ENCODE results near the gene BYSL.
"Not testable (repeated sequence)": the region's sequence is repeated elsewhere in the genome, so short reads cannot be mapped to it uniquely, and the experiment has no call there.

Gene BYSL

GRCh38 chr6:41939848-41940758 is 18.8 kb downstream of the BYSL start:
- peak overlapping the region; percentile 99 for H3K27ac ChIP-seq
- H3K4me3 ChIP-seq: peak overlapping the region; percentile 98
- H3K27me3 ChIP-seq: no peaks in the 10 kb centered on the region
- peaks cover 45% of the 10 kb centered on the region for H4K20me1 ChIP-seq
- H3K4me2 ChIP-seq: peak overlapping the region; percentile 98
- H3K9me3 ChIP-seq: no peaks in the 10 kb centered on the region
- peak overlapping the region; percentile 100 for H3K9ac ChIP-seq
- H3K36me3 ChIP-seq: peaks cover 63% of the 10 kb centered on the region
- TF ChIP-seq Cebpa-rat (IDR thresholded peaks at IDR 0.05): no peak
- peaks cover 69% of the 10 kb centered on the region for H3K4me1 ChIP-seq

- peaks cover 56% of the 10 kb centered on the region for H3K36me3 ChIP-seq
- H3K4me1 ChIP-seq: peaks cover 69% of the 10 kb centered on the region
- H3K9me3 ChIP-seq: no peaks in the 10 kb centered on the region
- no peak for TF ChIP-seq Cebpa-rat (IDR thresholded peaks at IDR 0.05)
- H4K20me1 ChIP-seq: peaks cover 38% of the 10 kb centered on the region
- H3K4me3 ChIP-seq: peak overlapping the region; percentile 98
- H3K4me2 ChIP-seq: peak overlapping the region; percentile 98
- H3K9ac ChIP-seq: peak overlapping the region; percentile 100
- H3K27me3 ChIP-seq: no peaks in the 10 kb centered on the region
- H3K27ac ChIP-seq: peak overlapping the region; percentile 99
Measured at GRCh38 chr6:41940759-41941279, 19.5 kb downstream of the BYSL start.

GRCh38 chr6:41941280-41942066 is 20.2 kb downstream of the BYSL start, which contains the start of gene CCND3:
Gene CCND3 (minus strand): TSS chr6:41941808. CDS start chr6:41941649, 159 bp downstream.
- Histone ChIP-seq H4K20me1 (peaks cover 31% of the 10 kb centered on the region), H3K4me2 (peak within 1 kb of the TSS; percentile 98), H3K36me3 (peaks cover 50% of the 10 kb centered on the region), H3K9ac (peak within 1 kb of the TSS; percentile 100), H3K9me3 (no peaks in the 10 kb centered on the region), H3K4me1 (peaks cover 67% of the 10 kb centered on the region), H3K27ac (peak within 1 kb of the TSS; percentile 99), H3K4me3 (peak within 1 kb of the TSS; percentile 98), H3K27me3 (no peaks in the 10 kb centered on the region)
- peak; percentile 88 for TF ChIP-seq Cebpa-rat (IDR thresholded peaks at IDR 0.05)

GRCh38 chr6:41942067-41942851 is 21.0 kb downstream of the BYSL start:
- Histone ChIP-seq H4K20me1 (peaks cover 23% of the 10 kb centered on the region), H3K9ac (peak overlapping the region; percentile 100)

GRCh38 chr6:41942882-41943281 is 21.6 kb downstream of the BYSL start:
- H3K27me3 ChIP-seq, H3K9me3 ChIP-seq: not testable (repeated sequence)
- Histone ChIP-seq H3K4me2 (peak overlapping the region; percentile 98), H3K4me1 (peaks cover 53% of the 10 kb centered on the region), H3K9ac (peak overlapping the region; percentile 100), H3K4me3 (peak overlapping the region; percentile 98; the same call in 1 of the 2 replicates), H3K27ac (peak overlapping the region; percentile 99), H4K20me1 (peaks cover 17% of the 10 kb centered on the region), H3K36me3 (peaks cover 39% of the 10 kb centered on the region)

More at GRCh38 chr6:41942067-41942851, 21.0 kb downstream of the BYSL start:
- H3K36me3 ChIP-seq: peaks cover 42% of the 10 kb centered on the region
- H3K27ac ChIP-seq: peak overlapping the region; percentile 99
- no peaks in the 10 kb centered on the region for H3K9me3 ChIP-seq
- TF ChIP-seq Cebpa-rat (IDR thresholded peaks at IDR 0.05): no peak
- H3K4me1 ChIP-seq: peaks cover 59% of the 10 kb centered on the region
- H3K27me3 ChIP-seq: no peaks in the 10 kb centered on the region
- peak overlapping the region; percentile 98 for H3K4me3 ChIP-seq
- peak overlapping the region; percentile 98 for H3K4me2 ChIP-seq

- Histone ChIP-seq H3K36me3 (peaks cover 35% of the 10 kb centered on the region), H3K4me1 (peaks cover 47% of the 10 kb centered on the region), H3K9me3 (no peaks in the 10 kb centered on the region), H3K4me3 (no peak overlapping the region), H3K27ac (no peak overlapping the region), H3K4me2 (no peak overlapping the region), H3K9ac (no peak overlapping the region), H3K27me3 (no peaks in the 10 kb centered on the region), H4K20me1 (peaks cover 12% of the 10 kb centered on the region)
- no peak for TF ChIP-seq Cebpa-rat (IDR thresholded peaks at IDR 0.05)
Measured at GRCh38 chr6:41943456-41943855, 22.2 kb downstream of the BYSL start.

GRCh38 chr6:41947581-41948220 is 26.4 kb downstream of the BYSL start:
- H3K27ac ChIP-seq: no peak overlapping the region
- TF ChIP-seq Cebpa-rat (IDR thresholded peaks at IDR 0.05): no peak
- no peaks in the 10 kb centered on the region; the same call in 1 of the 2 replicates for H4K20me1 ChIP-seq
- H3K4me3 ChIP-seq: no peak overlapping the region
- no peak overlapping the region for H3K9ac ChIP-seq
- H3K9me3 ChIP-seq: no peaks in the 10 kb centered on the region
- no peak overlapping the region for H3K4me2 ChIP-seq
- peaks cover 26% of the 10 kb centered on the region; the same call in 1 of the 2 replicates for H3K36me3 ChIP-seq
- H3K4me1 ChIP-seq: peaks cover 36% of the 10 kb centered on the region
- no peaks in the 10 kb centered on the region for H3K27me3 ChIP-seq

- Histone ChIP-seq H3K36me3 (peaks cover 62% of the 10 kb centered on the region), H3K4me2 (no peak overlapping the region), H3K27me3 (no peaks in the 10 kb centered on the region), H3K27ac (no peak overlapping the region), H3K9ac (no peak overlapping the region), H3K4me1 (no peaks in the 10 kb centered on the region), H3K4me3 (no peak overlapping the region), H4K20me1 (no peaks in the 10 kb centered on the region; the same call in 1 of the 2 replicates), H3K9me3 (no peaks in the 10 kb centered on the region)
- TF ChIP-seq Cebpa-rat (IDR thresholded peaks at IDR 0.05): no peak
Measured at GRCh38 chr6:41954668-41955067, 33.4 kb downstream of the BYSL start.
